Stimulated activated CD8-positive, alpha-beta memory T cell treated with anti-CD3 and anti-CD28 coated beads, Interleukin-2, amount 100 ng/mL, for 48 hours (primary cell): ENCODE data around the gene NECAB2.

Source experiments
- DNase-seq, 2 donors: peaks; one replicate each; pipeline ENCODE4 v3.0.0-alpha.2; 2020; ENCODE audit warnings: low read depth in 2 of 2

Gene NECAB2

GRCh38 chr16:83952940-83953795, 14.9 kb upstream of the NECAB2 start, which contains the start of gene OSGIN1:
OSGIN1 (plus strand) TSS chr16:83953240; CDS start chr16:83957672, 4,432 bp downstream.
- DNase-seq = peak; percentile 72 to 81

DNA sequence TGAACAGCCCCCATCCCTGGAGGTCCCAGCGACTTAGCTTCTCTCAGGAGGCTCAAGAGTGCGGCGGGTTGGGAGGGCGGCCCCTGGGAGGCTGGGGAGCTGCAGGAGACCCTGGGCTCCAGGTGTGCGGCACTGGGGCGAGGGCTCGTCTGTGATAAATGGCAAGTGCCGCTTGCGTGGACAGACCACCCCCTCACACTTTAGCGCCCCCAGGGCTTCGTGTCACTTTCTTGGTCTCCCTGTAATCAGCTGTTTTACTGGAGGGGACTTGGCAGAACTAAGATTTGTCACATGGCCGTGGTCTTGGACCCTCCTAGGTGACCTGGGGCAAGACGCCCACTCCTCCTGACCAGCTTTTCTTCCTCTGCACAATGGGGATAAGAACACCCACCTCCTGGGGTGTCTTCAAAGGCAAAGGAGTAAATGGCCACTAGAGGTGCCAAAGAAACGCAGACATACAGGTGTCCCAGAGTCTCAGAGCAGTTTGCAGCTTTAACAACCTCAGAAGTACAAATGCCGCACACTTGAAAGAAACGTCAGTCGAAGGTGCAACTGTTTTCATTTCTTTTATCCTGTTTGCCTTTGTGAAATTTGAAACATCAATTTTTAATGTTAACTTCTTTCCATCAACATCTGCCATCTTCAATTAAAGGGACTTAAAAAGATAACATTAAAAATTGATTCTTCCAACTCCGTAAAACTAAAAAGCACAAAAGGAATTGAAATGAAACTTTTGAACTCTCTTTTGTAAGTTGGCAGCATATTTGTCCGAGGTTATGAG, 14.1 kb upstream of the NECAB2 start:
- no peak for DNase-seq

DNA sequence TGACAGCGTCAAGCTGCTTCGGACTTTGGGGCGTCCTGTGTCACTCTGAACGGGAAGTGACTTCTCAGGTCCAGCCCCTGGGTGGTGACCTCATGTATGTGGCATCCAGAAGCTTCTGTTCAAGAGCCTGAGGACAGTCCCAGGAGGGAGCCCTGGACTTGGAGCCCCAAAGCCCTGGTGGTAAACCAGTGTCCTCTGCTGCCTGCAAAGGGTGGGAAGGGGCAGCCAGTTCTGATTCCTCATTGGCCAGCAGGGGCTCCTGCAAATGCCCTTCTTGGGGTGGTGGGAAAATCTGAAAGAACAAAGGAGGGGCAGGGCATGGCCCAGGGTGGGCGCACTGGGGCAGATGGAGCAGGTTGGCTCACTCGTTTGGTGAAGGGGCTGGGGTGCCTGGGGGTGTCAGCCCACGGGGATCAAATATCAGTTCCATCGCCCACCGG, 13.4 kb upstream of the NECAB2 start:
- no peak for DNase-seq

DNA sequence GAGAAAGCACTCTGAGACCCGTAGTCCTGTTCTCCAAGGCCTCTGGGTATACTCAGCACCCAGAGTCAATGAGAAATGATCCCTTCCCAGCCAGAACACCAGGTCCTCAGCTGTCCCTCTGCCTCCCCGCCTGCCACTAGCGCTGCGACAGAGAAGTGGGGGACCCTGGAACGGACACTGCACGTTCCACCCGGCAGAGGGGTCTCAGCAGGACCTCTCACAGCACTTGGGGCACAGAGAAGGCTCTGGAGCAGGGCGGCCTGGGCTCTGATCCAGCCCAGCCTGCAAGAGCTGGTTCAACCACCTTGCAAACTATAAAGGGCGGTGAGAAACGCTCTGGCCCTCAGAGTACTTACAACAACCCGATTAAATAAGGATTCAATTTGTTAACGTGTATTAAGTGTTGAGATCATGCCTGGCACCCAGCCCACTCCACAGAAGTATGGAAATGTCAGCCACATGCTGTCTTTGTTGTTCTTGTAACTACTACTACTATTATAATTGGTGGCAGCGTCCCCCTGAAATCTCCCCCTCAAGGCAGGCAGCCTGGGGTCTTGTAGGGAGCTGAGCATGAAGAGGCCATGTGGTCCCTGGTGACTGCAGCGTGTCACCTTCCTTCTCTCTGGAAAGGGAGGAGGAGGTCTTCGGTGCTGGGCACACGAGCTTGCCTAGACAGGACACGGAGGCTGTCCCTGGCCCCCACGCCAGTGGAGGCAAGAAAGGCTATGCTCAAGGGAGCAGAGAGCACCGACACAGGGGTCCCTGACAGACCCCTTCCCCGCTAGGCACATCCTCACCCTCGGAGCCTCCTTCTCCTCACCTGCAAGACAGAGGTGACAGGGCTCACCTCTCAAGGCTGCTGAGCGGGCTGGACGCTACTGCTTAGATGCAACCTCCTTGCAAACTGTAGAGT, 12.6 kb upstream of the NECAB2 start:
- no peak for DNase-seq

DNA sequence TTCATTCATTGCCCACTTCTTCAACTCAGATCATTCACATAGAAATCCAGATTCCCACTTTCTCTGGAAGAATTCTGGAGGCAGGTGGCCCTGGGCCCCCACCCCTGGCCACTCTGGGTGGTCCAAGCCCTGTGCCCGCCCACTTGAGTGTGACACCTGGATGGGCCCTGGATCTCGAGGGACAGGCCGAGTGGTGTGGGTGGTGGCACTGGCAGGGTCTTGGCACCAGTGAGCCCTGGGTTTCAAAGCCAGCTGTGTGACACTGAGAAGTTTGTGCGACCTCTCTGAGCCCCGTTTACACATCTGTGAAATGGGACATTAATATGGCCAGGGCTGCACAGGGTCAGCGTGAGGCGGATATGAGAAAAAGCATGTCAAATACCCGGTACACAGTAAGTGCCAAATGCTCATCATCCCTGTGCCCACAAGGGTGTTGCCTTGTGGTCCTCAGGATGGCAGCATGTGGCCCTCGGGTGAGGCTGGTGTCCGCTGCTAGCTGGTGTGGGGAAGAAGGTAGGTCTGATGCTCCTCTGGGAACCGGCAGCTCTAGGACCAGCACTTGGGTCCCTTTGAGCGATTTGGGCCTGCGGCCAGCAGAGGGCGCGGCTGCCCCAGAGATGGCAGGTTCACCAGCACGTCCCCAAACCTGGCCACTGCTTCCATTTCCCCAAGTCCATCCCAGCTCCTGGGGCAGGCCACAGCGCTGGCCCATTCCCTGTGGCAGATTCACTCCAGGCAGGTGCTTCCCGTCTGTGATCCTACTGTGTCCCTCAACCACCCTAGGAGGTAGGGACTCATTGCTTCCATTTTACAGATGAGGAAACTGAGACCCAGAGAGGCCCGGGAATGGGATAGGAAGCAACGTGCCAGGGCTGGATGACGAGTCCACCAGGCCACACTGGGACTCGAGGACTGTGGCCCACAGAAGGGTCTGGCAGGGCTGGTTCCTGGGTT, 11.4 kb upstream of the NECAB2 start:
- peak; percentile 70 to 72 for DNase-seq

DNA sequence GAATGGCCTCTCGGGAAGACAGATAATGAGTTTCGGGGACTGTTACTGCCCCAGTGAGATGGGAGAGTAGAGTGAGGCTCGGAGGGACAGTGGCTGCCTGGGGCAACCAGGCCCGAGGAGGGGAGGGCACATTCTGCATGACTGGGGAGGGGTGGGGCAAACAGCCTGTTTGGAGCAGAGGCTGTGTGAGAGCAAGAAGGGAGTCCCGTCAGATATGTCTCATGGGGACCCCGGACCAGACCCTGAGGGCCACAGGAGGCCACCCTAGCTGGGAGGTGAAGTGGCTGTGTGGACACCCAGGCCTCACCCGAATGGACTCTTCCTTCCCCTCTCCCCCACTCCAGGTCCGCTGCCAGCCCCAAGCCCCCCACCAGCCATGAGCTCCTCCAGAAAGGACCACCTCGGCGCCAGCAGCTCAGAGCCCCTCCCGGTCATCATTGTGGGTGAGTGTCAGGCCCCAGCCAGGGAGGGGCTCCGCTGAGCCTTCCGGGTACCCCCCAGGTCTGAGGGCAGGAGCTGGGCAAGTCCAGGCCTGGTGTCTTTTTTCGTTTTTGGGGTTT, 10.7 kb upstream of the NECAB2 start:
- DNase-seq = no peak

DNA sequence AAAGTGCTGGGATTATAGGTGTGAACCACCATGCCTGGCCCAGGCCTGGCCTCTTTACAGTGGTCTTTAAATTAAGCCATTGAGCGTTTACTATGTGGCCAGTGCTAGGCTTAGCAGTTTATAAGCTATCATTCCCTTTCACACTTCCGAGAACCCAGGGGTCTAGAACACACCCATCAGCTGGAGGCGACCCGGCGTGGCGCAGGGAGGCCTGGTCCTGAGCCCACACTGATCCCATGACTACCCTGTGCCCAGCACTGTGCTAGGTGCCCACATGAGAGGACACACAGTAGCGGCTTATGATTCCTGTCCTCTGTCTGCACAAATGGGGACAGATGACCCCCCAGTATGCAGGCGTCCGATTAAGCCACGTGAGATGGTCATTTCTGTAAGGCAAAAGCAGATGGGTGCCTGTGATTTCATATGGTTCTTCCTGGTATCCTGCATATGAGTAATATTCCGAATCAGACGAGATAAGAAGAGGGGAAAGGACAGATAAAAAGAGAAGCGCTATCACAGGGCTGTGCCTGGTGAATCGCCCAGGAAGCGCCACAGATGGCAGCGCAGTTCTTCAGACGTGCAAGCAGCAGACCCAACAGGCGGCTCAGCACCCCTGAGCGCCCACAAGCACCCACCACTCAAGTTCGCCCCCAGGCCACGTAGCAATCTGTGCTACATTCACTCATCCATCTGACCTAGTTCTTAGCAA, 9.8 kb upstream of the NECAB2 start:
- no peak for DNase-seq

- DNase-seq = no peak
These were observed 9.0 kb upstream of the NECAB2 start for GRCh38 chr16:83958846-83959565.

GRCh38 chr16:83959656-83960434, 8.2 kb upstream of the NECAB2 start:
- no peak for DNase-seq

DNA sequence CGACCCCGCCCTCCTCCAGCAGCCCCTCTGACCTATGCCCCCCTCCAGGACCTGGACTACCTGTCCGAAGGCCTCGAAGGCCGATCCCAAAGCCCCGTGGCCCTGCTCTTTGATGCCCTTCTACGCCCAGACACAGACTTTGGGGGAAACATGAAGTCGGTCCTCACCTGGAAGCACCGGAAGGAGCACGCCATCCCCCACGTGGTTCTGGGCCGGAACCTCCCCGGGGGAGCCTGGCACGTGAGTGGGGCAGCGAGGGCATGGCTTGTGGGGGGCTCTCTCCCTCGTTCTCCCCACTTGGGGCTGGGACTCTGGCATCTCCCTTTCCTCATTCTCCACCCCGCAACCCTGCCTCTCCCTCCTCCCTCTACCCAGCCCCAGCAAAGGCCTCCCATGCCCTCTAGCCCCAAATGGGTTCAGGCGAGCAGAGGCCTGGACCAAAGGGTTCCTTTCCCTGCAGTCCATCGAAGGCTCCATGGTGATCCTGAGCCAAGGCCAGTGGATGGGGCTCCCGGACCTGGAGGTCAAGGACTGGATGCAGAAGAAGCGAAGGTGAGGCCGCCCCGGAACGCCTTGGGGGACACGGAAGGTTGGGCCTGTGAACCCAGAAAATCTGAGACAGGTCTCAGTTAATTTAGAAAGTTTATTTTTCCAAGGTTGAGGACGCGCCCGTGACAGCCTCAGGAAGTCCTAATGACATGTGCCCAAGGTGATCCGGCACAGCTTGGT, 7.4 kb upstream of the NECAB2 start:
- no peak for DNase-seq

- no peak for DNase-seq
These were observed 6.5 kb upstream of the NECAB2 start for GRCh38 chr16:83961591-83961990.

DNA sequence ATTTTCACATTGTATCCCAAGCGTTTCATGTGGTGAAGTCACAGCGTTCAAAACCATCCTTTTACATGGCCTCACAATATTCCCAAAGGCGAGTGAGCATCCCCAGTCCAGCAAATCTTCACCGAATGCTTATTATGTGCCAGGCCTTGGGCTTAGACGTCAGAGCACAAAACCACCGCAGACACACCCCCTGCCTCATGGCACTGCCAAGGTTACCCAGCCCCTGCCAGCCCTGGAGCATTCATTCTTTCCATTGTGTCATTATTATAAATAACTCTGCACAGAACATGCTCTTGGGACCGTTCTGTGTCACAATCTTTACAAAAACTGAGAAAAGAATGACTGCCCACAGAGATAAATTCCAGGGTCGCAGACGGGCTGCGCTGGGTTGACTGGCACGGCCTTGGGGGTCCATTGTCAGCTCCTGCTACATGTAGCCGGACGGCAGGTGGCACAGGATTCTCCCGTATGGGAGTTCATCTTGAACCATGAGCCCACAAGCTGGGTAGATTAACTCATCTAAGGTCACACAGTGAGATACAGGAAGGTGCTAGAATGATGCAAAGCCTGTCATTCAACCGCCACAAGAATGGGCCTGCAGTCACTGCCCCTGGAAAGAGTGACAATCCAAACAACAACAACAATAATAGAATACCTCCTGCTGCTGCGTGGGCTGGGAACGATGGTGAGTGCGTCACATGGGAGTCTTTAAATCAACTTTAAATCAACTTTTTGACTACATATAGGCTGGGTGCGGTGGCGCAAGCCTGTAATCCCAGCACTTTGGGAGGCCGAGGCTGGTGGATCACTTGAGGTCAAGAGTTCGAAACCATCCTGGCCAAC, 4.5 kb upstream of the NECAB2 start:
- DNase-seq = no peak

DNA sequence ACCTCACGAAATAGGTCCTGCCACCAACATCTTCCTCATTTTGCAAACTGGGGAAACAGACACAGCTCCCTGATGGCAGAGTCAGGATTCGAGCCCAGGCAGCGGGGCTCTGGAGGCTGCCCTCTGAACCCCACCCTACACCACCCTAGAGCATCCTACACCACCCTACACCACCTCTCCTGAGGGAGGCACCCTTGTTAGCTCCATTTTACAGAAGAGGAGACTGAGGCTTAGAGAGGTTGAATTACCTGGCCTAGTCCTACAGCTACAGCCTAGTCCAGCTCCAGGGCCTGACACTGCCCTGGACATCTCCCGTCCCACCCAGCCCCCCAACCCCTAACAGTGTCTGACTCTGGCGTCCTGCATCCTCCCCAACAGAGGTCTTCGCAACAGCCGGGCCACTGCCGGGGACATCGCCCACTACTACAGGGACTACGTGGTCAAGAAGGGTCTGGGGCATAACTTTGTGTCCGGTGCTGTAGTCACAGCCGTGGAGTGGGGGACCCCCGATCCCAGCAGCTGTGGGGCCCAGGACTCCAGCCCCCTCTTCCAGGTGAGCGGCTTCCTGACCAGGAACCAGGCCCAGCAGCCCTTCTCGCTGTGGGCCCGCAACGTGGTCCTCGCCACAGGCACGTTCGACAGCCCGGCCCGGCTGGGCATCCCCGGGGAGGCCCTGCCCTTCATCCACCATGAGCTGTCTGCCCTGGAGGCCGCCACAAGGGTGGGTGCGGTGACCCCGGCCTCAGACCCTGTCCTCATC, 3.2 kb upstream of the NECAB2 start:
- no peak for DNase-seq

GRCh38 chr16:83965444-83966152, 2.4 kb upstream of the NECAB2 start:
- DNase-seq = no peak

DNA sequence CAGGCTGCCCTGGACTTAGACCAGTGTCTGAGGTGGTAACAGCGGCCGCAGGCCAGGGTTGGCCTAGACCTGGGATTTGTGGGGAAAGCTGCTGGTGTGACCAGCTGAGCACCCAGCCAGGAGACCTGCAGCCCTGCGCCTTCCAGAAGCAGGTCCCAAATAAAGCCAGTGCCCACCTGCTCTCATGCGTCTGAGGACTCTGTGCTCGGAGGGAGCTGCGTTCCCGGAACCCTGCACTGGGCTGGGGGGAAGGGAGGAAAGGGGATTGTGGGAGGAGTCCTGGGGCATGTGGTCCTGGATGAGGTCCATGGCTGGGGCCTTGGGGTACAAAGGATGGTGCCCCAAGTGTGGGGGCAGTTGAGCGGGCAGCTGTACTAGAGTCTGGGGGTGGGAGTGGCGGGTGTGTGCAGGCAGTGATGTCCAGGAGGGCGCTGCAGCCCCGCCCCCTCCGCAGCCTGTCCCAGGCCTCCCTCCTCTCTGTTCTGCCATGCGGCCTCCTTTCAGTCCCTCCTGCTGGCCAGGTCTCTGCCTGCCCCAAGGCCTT, 1.8 kb upstream of the NECAB2 start:
- DNase-seq = no peak
